ENCODE measurements around the gene SLC46A1.

- TF ChIP-seq CTCF (IDR thresholded peaks at IDR 0.05) = no peak
- TF ChIP-seq POLR2A (IDR thresholded peaks at IDR 0.05) = no peak
Observed at GRCh38 chr17:28415886-28416285, 9.9 kb upstream of the SLC46A1 start.
